ENCODE measurements around the gene PLA2G4D.

Gene PLA2G4D

GRCh38 chr15:42066764-42067415, 27.5 kb downstream of the PLA2G4D start:
- no peaks in the 10 kb centered on the region for H3K27me3 ChIP-seq (ENCODE audit: control insufficient read depth, insufficient read depth, low read length)
- no peak overlapping the region for H3K4me3 ChIP-seq (ENCODE audit: low read depth, low read length)
- no peaks in the 10 kb centered on the region for H3K79me2 ChIP-seq
- H3K4me1 ChIP-seq: no peaks in the 10 kb centered on the region
- TF ChIP-seq, protein P1, sequence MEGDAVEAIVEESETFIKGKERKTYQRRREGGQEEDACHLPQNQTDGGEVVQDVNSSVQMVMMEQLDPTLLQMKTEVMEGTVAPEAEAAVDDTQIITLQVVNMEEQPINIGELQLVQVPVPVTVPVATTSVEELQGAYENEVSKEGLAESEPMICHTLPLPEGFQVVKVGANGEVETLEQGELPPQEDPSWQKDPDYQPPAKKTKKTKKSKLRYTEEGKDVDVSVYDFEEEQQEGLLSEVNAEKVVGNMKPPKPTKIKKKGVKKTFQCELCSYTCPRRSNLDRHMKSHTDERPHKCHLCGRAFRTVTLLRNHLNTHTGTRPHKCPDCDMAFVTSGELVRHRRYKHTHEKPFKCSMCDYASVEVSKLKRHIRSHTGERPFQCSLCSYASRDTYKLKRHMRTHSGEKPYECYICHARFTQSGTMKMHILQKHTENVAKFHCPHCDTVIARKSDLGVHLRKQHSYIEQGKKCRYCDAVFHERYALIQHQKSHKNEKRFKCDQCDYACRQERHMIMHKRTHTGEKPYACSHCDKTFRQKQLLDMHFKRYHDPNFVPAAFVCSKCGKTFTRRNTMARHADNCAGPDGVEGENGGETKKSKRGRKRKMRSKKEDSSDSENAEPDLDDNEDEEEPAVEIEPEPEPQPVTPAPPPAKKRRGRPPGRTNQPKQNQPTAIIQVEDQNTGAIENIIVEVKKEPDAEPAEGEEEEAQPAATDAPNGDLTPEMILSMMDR (IDR thresholded peaks at IDR 0.05): no peak
- H3K27ac ChIP-seq: no peak overlapping the region
- H3K9ac ChIP-seq: no peak overlapping the region
- H3K9me3 ChIP-seq (ENCODE audit: control insufficient read depth, low read length): no peaks in the 10 kb centered on the region
- H3K4me2 ChIP-seq (ENCODE audit: low read length): no peak overlapping the region
- no peak overlapping the region for H2AFZ ChIP-seq
- H3K36me3 ChIP-seq (ENCODE audit: control insufficient read depth, insufficient read depth, low read length): no peaks in the 10 kb centered on the region

- Histone ChIP-seq H3K27ac (no peak overlapping the region), H3K4me2 (ENCODE audit: low read length) (no peak overlapping the region), H3K9ac (no peak overlapping the region), H2AFZ (no peak overlapping the region), H3K79me2 (no peaks in the 10 kb centered on the region), H3K27me3 (ENCODE audit: control insufficient read depth, insufficient read depth, low read length) (no peaks in the 10 kb centered on the region), H3K9me3 (ENCODE audit: control insufficient read depth, low read length) (no peaks in the 10 kb centered on the region), H3K4me1 (no peaks in the 10 kb centered on the region), H3K36me3 (ENCODE audit: control insufficient read depth, insufficient read depth, low read length) (no peaks in the 10 kb centered on the region), H3K4me3 (ENCODE audit: low read depth, low read length) (no peak overlapping the region)
- TF ChIP-seq, protein P1 (IDR thresholded peaks at IDR 0.05): no peak
Observed at GRCh38 chr15:42065468-42065867, 28.9 kb downstream of the PLA2G4D start.

GRCh38 chr15:42065033-42065432, 29.3 kb downstream of the PLA2G4D start:
- Histone ChIP-seq H3K4me1 (no peaks in the 10 kb centered on the region), H3K9me3 (ENCODE audit: control insufficient read depth, low read length) (no peaks in the 10 kb centered on the region), H3K9ac (no peak overlapping the region), H3K79me2 (no peaks in the 10 kb centered on the region), H3K4me3 (ENCODE audit: low read depth, low read length) (no peak overlapping the region), H3K36me3 (ENCODE audit: control insufficient read depth, insufficient read depth, low read length) (no peaks in the 10 kb centered on the region), H3K27me3 (ENCODE audit: control insufficient read depth, insufficient read depth, low read length) (no peaks in the 10 kb centered on the region), H2AFZ (no peak overlapping the region), H3K4me2 (ENCODE audit: low read length) (no peak overlapping the region), H3K27ac (no peak overlapping the region)
- TF ChIP-seq, protein P1 (IDR thresholded peaks at IDR 0.05): no peak

DNA sequence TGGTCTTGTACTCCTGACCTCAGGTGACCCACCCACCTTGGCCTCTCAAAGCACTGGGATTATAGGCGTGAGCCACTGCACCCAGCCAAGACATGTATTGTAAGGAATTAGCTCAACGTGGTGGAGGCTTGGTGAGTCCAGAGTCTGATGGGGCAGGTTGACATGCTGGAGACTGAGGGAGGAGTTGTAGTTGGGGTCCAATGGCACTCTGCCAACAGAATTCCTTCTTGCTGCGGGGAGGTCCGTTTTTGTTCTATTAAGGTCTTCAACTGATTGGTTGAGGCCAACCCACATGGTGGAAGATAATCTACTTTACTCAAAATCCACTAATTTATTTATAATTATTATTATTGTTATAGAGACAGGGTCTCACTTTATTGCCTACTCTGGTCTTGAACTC, 30.1 kb downstream of the PLA2G4D start:
- TF ChIP-seq, protein P1 (IDR thresholded peaks at IDR 0.05): no peak
- H3K79me2 ChIP-seq: no peaks in the 10 kb centered on the region
- no peak overlapping the region for H3K9ac ChIP-seq
- no peaks in the 10 kb centered on the region for H3K9me3 ChIP-seq (ENCODE audit: control insufficient read depth, low read length)
- no peak overlapping the region for H3K27ac ChIP-seq
- H3K4me1 ChIP-seq: no peaks in the 10 kb centered on the region
- no peak overlapping the region for H3K4me2 ChIP-seq (ENCODE audit: low read length)
- no peaks in the 10 kb centered on the region for H3K36me3 ChIP-seq (ENCODE audit: control insufficient read depth, insufficient read depth, low read length)
- H2AFZ ChIP-seq: no peak overlapping the region
- no peaks in the 10 kb centered on the region for H3K27me3 ChIP-seq (ENCODE audit: control insufficient read depth, insufficient read depth, low read length)
- H3K4me3 ChIP-seq (ENCODE audit: low read depth, low read length): no peak overlapping the region

Measured in parathyroid adenoma (tissue), 2 donors.